Lower leg skin (tissue), 4 donors: Measurements from ENCODE around the gene KIF20B. TPM values are rescaled to one million over a fixed set of nuclear protein-coding genes. Genes with fewer than 3 reads are reported as not detected.

Source experiments
- DNase-seq, 2 donors: peaks; one replicate each; pipeline ENCODE4 v3.0.0-alpha.2; 2019; ENCODE audit warnings: low spot score in 2 of 2
- H3K4me3 ChIP-seq: fragments of 200-600 bp; sonication (generic); 2 replicates; pipeline ENCODE4 v1.5.1; 2017; ENCODE audit warnings: mild to moderate bottlenecking, low read depth; ENCODE audit not compliant: poor library complexity, severe bottlenecking
- CTCF ChIP-seq, 3 donors: fragments of 450-650 bp; IDR thresholded peaks; one replicate each; pipeline ENCODE4 v1.5.1; 2016; ENCODE audit warnings: antibody characterized with exemption in 3 of 3, mild to moderate bottlenecking in 3 of 3, moderate library complexity in 2 of 3
- POLR2A ChIP-seq, 2 donors: fragments of 450-650 bp; IDR thresholded peaks; one replicate each; pipeline ENCODE4 v1.6.1; 2016 to 2017; ENCODE audit warnings: antibody characterized with exemption in 2 of 2, mild to moderate bottlenecking in 1 of 2, moderate library complexity in 1 of 2
- WGBS, 2 donors: methylation state at CpG; one replicate each; pipeline ENCODE4 v1.1.5; 2018; 5-methylcytosine and 5-hydroxymethylcytosine counted together
- intact Hi-C: fragments of 100-400 bp; cut with DNase I; formaldehyde crosslinking; loops from one replicate; pipeline ENCODE4 v1.15.0; 2023; ENCODE audit warnings: low total_unique reads
- total RNA-seq, 4 donors: library from RNA; depleted of rRNA; stranded (reverse); fragments of >200 nt; gene quantifications; one replicate each; pipeline ENCODE4 v1.1.0, GENCODE V29; 2016

Gene KIF20B
- total RNA-seq, 4 donors from 2014 or later: 3.2 to 6.2 (median 5.7) TPM

- TF ChIP-seq POLR2A (IDR thresholded peaks at IDR 0.05): no peak
- no peak for TF ChIP-seq CTCF (IDR thresholded peaks at IDR 0.05)
- H3K4me3 ChIP-seq: no peak overlapping the region
- 93 to 97% methylated on average over 5 of the region's 5 CpGs for WGBS, 2 donors
- DNase-seq: no peak
- intact Hi-C loops: no loop called here
Measured at GRCh38 chr10:89771684-89772083, 70.3 kb downstream of the KIF20B start.

- H3K4me3 ChIP-seq: no peak overlapping the region
- 56 to 100% methylated on average over 1 of the region's 1 CpG for WGBS, 2 donors
- TF ChIP-seq CTCF (IDR thresholded peaks at IDR 0.05) (no peak), POLR2A (IDR thresholded peaks at IDR 0.05) (no peak)
- intact Hi-C loops: no loop called here
- no peak for DNase-seq
Measured at GRCh38 chr10:89773081-89773480, 71.7 kb downstream of the KIF20B start.

GRCh38 chr10:89776665-89777064, 75.3 kb downstream of the KIF20B start:
- intact Hi-C loops: no loop called here
- no peak overlapping the region for H3K4me3 ChIP-seq
- no peak for DNase-seq
- TF ChIP-seq CTCF (IDR thresholded peaks at IDR 0.05) (no peak), POLR2A (IDR thresholded peaks at IDR 0.05) (no peak)

GRCh38 chr10:89782470-89782869, 81.1 kb downstream of the KIF20B start:
- no peak for DNase-seq
- TF ChIP-seq CTCF (IDR thresholded peaks at IDR 0.05) (no peak), POLR2A (IDR thresholded peaks at IDR 0.05) (no peak)
- 89 to 92% methylated on average over 2 of the region's 2 CpGs for WGBS, 2 donors
- intact Hi-C loops: no loop called here
- H3K4me3 ChIP-seq: no peak overlapping the region

- TF ChIP-seq CTCF (IDR thresholded peaks at IDR 0.05): no peak
- no peak for TF ChIP-seq POLR2A (IDR thresholded peaks at IDR 0.05)
- no peak overlapping the region for H3K4me3 ChIP-seq
- intact Hi-C loops: no loop called here
- DNase-seq: no peak
Measured at GRCh38 chr10:89783406-89783805, 82.0 kb downstream of the KIF20B start.

GRCh38 chr10:89785095-89785494, 83.7 kb downstream of the KIF20B start:
- no peak for DNase-seq
- intact Hi-C loops: no loop called here
- WGBS, 2 donors: 89% methylated on average over 3 of the region's 3 CpGs
- TF ChIP-seq POLR2A (IDR thresholded peaks at IDR 0.05) (no peak), CTCF (IDR thresholded peaks at IDR 0.05) (no peak)
- no peak overlapping the region for H3K4me3 ChIP-seq
